ENCODE data around the gene ZBTB7C. TPM values are rescaled to one million over a fixed set of nuclear protein-coding genes. Genes with fewer than 3 reads are reported as not detected.

ZBTB7C gene
- polyA plus RNA-seq, 1 donor (not counting 4 experiments of a cell fraction or from before 2014, with no cell fraction given), result 0.58 TPM

DNA sequence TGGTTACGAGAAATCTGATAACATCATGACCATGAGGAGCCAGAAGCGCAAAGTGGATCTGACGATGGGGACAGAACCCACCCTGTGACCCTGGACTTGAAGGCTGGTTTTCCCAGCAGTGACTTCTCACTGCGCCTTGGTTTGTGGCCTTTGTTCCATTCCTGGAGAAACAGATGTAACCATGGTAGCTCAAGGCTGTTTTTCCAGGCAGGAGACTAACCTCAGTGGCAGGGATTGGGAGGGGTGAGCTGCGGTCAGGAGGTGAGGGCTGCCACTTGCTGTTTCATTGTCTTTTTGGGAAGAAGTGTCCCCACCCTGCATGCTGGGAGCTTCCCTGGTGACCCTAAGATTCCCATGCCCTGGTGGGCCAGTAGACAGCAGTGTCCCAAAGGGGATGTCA lies 362.3 kb downstream of the ZBTB7C start:
- H3K27ac ChIP-seq (ENCODE audit: control insufficient read depth, insufficient read depth, low read length), result no peak overlapping the region
- no peak overlapping the region for H3K4me3 ChIP-seq (ENCODE audit: control insufficient read depth in 2 of 3, extremely low read depth in 1 of 3, insufficient read depth in 2 of 3, low read depth in 1 of 3, low read length in 3 of 3)
- no peak for TF ChIP-seq EZH2 (IDR thresholded peaks at IDR 0.05; ENCODE audit: low read length)
- TF ChIP-seq, protein P1, sequence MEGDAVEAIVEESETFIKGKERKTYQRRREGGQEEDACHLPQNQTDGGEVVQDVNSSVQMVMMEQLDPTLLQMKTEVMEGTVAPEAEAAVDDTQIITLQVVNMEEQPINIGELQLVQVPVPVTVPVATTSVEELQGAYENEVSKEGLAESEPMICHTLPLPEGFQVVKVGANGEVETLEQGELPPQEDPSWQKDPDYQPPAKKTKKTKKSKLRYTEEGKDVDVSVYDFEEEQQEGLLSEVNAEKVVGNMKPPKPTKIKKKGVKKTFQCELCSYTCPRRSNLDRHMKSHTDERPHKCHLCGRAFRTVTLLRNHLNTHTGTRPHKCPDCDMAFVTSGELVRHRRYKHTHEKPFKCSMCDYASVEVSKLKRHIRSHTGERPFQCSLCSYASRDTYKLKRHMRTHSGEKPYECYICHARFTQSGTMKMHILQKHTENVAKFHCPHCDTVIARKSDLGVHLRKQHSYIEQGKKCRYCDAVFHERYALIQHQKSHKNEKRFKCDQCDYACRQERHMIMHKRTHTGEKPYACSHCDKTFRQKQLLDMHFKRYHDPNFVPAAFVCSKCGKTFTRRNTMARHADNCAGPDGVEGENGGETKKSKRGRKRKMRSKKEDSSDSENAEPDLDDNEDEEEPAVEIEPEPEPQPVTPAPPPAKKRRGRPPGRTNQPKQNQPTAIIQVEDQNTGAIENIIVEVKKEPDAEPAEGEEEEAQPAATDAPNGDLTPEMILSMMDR (optimal IDR thresholded peaks at IDR 0.05 in 1 of 3, IDR thresholded peaks at IDR 0.05 in 1 of 3, conservative IDR thresholded peaks at IDR 0.05 in 1 of 3; ENCODE audit: extremely low read depth in 1 of 3, insufficient read depth in 2 of 3, low read length in 3 of 3), result no peak
- no peak for FAIRE-seq
- H3K4me2 ChIP-seq (ENCODE audit: control insufficient read depth, extremely low read depth, insufficient read depth, low read depth, low read length), result no peak overlapping the region
- no peaks in the 10 kb centered on the region for H3K79me2 ChIP-seq (ENCODE audit: control insufficient read depth, insufficient read depth, low read length)
- H3K9me3 ChIP-seq (ENCODE audit: control insufficient read depth, low read depth, low read length), result no peaks in the 10 kb centered on the region
- H2AFZ ChIP-seq (ENCODE audit: control insufficient read depth, low read length), result no peak overlapping the region
- dilution Hi-C loops (cut with MboI; ENCODE audit: extremely low pct_ligation_motif_present, low sequenced_read_pairs), result no loop called here
- no peak overlapping the region for H3K9ac ChIP-seq (ENCODE audit: control insufficient read depth, extremely low read depth, insufficient read depth, low read length)
- no peak for DNase-seq (ENCODE audit: low read depth, low spot score)
- no peaks in the 10 kb centered on the region for H3K36me3 ChIP-seq (ENCODE audit: control insufficient read depth in 2 of 2, extremely low read depth in 1 of 2, insufficient read depth in 2 of 2, low read length in 2 of 2)
- H3K4me1 ChIP-seq (ENCODE audit: control insufficient read depth, extremely low read depth, insufficient read depth, low read length), result peaks cover 15% of the 10 kb centered on the region
- no peaks in the 10 kb centered on the region for H3K9me1 ChIP-seq (ENCODE audit: control insufficient read depth, extremely low read depth, insufficient read depth, low read length)
- H3K27me3 ChIP-seq (ENCODE audit: control insufficient read depth, extremely low read depth, insufficient read depth, low read length), result peaks cover 13% of the 10 kb centered on the region
- no peaks in the 10 kb centered on the region for H4K20me1 ChIP-seq (ENCODE audit: control insufficient read depth, extremely low read depth, insufficient read depth, low read length)

DNA sequence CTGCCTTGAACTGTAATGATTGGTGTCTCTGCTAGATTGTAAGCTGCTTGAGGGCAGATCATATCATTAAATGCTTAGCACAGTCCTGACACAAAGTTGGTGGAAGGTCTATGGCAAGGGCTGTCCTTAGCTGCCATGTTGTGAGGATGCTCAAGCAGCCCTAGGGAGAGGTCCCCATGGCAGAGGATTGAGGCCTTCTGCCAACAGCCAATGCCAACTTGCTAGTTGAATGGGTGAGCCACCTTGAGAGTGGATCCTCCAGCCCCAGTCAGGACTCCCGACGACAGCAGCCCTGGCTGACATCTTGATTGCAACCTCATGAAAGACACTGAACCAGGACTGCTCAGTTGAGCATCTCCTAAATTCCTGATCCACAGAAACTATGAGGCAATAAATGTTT lies 363.4 kb downstream of the ZBTB7C start:
- Histone ChIP-seq H3K4me3 (ENCODE audit: control insufficient read depth in 2 of 3, extremely low read depth in 1 of 3, insufficient read depth in 2 of 3, low read depth in 1 of 3, low read length in 3 of 3) (no peak overlapping the region), H3K79me2 (ENCODE audit: control insufficient read depth, insufficient read depth, low read length) (no peaks in the 10 kb centered on the region), H3K4me1 (ENCODE audit: control insufficient read depth, extremely low read depth, insufficient read depth, low read length) (peaks cover 15% of the 10 kb centered on the region), H4K20me1 (ENCODE audit: control insufficient read depth, extremely low read depth, insufficient read depth, low read length) (no peaks in the 10 kb centered on the region), H3K4me2 (ENCODE audit: control insufficient read depth, extremely low read depth, insufficient read depth, low read depth, low read length) (no peak overlapping the region), H3K9me1 (ENCODE audit: control insufficient read depth, extremely low read depth, insufficient read depth, low read length) (no peaks in the 10 kb centered on the region), H3K9me3 (ENCODE audit: control insufficient read depth, low read depth, low read length) (no peaks in the 10 kb centered on the region), H3K36me3 (ENCODE audit: control insufficient read depth in 2 of 2, extremely low read depth in 1 of 2, insufficient read depth in 2 of 2, low read length in 2 of 2) (no peaks in the 10 kb centered on the region), H3K9ac (ENCODE audit: control insufficient read depth, extremely low read depth, insufficient read depth, low read length) (no peak overlapping the region), H3K27ac (ENCODE audit: control insufficient read depth, insufficient read depth, low read length) (no peak overlapping the region), H2AFZ (ENCODE audit: control insufficient read depth, low read length) (no peak overlapping the region), H3K27me3 (ENCODE audit: control insufficient read depth, extremely low read depth, insufficient read depth, low read length) (peaks cover 13% of the 10 kb centered on the region)
- TF ChIP-seq, protein P1 (optimal IDR thresholded peaks at IDR 0.05 in 1 of 3, IDR thresholded peaks at IDR 0.05 in 1 of 3, conservative IDR thresholded peaks at IDR 0.05 in 1 of 3; ENCODE audit: extremely low read depth in 1 of 3, insufficient read depth in 2 of 3, low read length in 3 of 3), result no peak
- no peak for TF ChIP-seq EZH2 (IDR thresholded peaks at IDR 0.05; ENCODE audit: low read length)
- dilution Hi-C loops (cut with MboI; ENCODE audit: extremely low pct_ligation_motif_present, low sequenced_read_pairs), result no loop called here
- FAIRE-seq (no peak), DNase-seq (ENCODE audit: low read depth, low spot score) (no peak)
